Muscle of leg (tissue), 11 donors: ENCODE data around the gene NLGN1. TPM values are rescaled to one million over a fixed set of nuclear protein-coding genes. Genes with fewer than 3 reads are reported as not detected.

Experiments used
- DNase-seq: peaks from one replicate; pipeline ENCODE4 v3.0.0; 2013
- H3K27ac ChIP-seq: one replicate; pipeline ENCODE4 v1.5.1; 2013; ENCODE audit warnings: mild to moderate bottlenecking, low read length, control low read depth
- H3K27me3 ChIP-seq: one replicate; pipeline ENCODE4 v1.6.1; 2013; ENCODE audit warnings: low read length; ENCODE audit not compliant: control insufficient read depth, insufficient read depth
- H3K36me3 ChIP-seq: one replicate; pipeline ENCODE4 v1.6.1; 2013; ENCODE audit warnings: low read length; ENCODE audit not compliant: control insufficient read depth, insufficient read depth
- H3K4me1 ChIP-seq: one replicate; pipeline ENCODE4 v1.6.1; 2013; ENCODE audit warnings: low read length; ENCODE audit not compliant: control insufficient read depth, insufficient read depth
- H3K4me3 ChIP-seq: one replicate; pipeline ENCODE4 v1.5.1; 2013; ENCODE audit warnings: low read length, control low read depth
- H3K9me3 ChIP-seq: replicated peaks from 2 replicates; pipeline ENCODE4 v1.6.1; 2013; ENCODE audit warnings: low read depth, low read length; ENCODE audit not compliant: control insufficient read depth
- WGBS: methylation state at CpG from one replicate; pipeline ENCODE4 v1.1.5; 2013; ENCODE audit warnings: missing lambda C conversion rate; ENCODE audit not compliant: insufficient coverage; 5-methylcytosine and 5-hydroxymethylcytosine counted together
- polyA plus RNA-seq, 8 donors: library from polyadenylated mRNA; unstranded; fragments of 120-200 nt; gene quantifications; one replicate each; pipeline versions ENCODE4 v1.2.1 to v1.2.3, GENCODE V29; 2013; ENCODE audit warnings: inconsistent platforms in 1 of 8, low replicate concordance in 1 of 8; ENCODE audit not compliant: insufficient read length in 8 of 8, insufficient read depth in 1 of 8
- total RNA-seq: library from RNA; stranded (reverse); fragments of 120-200 nt; gene quantifications from one replicate; pipeline ENCODE4 v1.2.4, GENCODE V29; 2013

Gene NLGN1
- total and polyA plus RNA-seq, 9 donors, result 0.95 to 8.5 (median 2.7) TPM

DNA sequence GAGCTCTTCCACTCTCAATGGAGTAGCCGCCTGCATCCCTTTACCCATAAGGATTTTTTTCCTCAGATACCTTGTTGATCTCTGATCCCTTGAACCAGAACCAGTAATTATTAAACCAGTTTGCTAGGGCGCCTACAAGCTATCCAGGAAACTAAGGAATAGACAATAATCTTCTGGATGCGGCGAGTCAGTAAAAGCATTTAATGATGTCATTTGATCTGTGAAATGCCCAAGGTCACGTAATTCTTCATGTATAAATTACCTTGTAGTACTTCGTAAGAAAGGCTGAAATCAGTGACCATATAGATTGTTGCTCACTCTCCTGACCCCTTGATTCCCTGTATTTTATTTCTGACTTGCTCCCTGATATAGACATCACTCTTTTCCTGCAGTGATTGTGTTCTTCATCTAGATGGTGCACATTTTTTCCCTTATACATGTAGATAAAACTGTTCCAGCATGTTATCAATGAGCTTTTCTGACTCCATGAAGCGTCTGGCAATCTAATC lies 913.0 kb downstream of the NLGN1 start:
- H3K9me3 ChIP-seq, result no peaks in the 10 kb centered on the region
- 83% methylated on average over 1 of the region's 7 CpGs for WGBS

DNA sequence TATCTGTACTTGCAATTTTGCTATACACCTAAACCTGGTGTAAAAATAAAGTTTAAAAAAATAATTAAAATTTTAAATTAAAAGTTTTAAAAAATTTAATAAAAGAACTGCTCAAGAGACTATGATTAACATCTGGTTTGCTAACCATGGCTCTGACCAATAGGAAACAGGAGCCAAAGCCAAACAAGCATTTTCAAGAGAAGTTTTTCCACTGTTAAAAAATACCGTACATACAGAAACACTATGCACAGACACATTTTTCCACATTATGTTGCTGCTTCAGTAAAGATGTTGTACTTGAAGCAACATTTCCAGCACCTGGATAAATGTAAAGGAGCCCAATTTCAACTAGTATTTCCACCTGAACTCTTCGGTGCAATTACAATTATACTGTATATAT lies 917.7 kb downstream of the NLGN1 start:
- Histone ChIP-seq H3K36me3 (no peaks in the 10 kb centered on the region), H3K9me3 (no peaks in the 10 kb centered on the region), H3K27ac (no peak overlapping the region), H3K4me1 (no peaks in the 10 kb centered on the region), H3K4me3 (no peak overlapping the region), H3K27me3 (no peaks in the 10 kb centered on the region)
- peak; percentile 84 for DNase-seq
- no CpG with 5 or more reads among the region's 2 CpGs for WGBS

More for the DNA sequence above, 913.0 kb downstream of the NLGN1 start:
- Histone ChIP-seq H3K4me3 (no peak overlapping the region), H3K27ac (no peak overlapping the region), H3K36me3 (no peaks in the 10 kb centered on the region), H3K27me3 (no peaks in the 10 kb centered on the region), H3K4me1 (no peaks in the 10 kb centered on the region)
- no peak for DNase-seq

DNA sequence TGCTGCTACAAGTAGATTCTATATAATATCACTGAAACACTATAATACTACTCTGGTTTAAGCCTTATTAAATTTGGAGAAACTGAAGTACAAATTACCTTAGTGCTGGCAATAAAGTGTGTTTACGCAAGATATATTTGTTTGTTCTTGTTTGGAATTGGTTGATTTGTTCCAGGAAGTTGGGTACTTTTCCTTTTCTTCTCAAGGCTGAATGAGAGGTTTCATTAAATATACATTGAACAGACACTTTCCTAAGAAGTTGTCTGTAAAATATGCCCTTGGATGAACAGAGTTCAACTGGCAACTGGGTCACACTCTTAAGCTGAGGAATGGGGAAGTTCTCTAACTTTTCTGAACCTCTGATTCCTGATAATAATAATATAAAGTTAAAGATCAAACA lies 919.5 kb downstream of the NLGN1 start:
- Histone ChIP-seq H3K36me3 (no peaks in the 10 kb centered on the region), H3K9me3 (peaks cover 3% of the 10 kb centered on the region), H3K4me3 (no peak overlapping the region), H3K27ac (no peak overlapping the region), H3K27me3 (no peaks in the 10 kb centered on the region), H3K4me1 (no peaks in the 10 kb centered on the region)
- no CpG with 5 or more reads among the region's 1 CpG for WGBS
- no peak for DNase-seq

DNA sequence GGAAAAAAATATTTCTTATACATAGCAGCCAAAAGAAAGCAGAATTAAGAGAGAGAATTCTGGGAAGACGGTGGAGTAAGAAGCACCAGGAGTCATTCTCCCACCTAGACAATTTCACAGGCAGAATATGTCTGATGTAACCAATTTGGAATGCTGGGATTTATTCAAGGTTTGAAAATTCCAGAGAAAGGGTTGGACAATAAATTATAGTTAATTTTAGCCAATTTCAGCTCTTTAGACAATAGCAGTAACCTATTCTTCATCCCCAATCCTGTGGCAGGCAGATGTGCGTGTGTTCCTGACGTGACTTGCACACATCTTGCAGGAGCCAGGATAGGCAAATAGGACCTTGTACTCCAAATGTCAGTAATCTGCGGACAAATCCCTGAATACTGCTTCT lies 920.6 kb downstream of the NLGN1 start:
- Histone ChIP-seq H3K9me3 (peaks cover 3% of the 10 kb centered on the region), H3K4me3 (no peak overlapping the region), H3K4me1 (no peaks in the 10 kb centered on the region), H3K27me3 (no peaks in the 10 kb centered on the region), H3K27ac (no peak overlapping the region), H3K36me3 (no peaks in the 10 kb centered on the region)
- WGBS, result 61% methylated on average over 2 of the region's 4 CpGs
- no peak for DNase-seq

DNA sequence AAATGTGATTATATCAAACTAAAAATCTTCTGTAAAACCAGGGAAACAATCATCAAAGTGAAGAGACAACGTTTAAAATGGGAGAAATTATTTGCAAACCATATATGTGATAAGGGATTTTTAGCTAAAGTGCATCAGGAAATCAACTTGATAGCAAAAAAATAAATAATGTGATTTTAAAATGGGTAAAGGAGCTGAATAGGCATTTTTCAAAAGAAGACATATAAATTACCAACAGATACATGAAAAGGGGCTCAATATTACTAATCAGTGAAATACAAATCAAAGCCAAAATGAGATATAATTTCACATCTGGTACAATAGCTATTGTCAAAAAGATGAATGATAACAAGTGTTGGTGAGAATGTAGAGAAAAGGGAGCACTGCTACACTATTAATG lies 924.0 kb downstream of the NLGN1 start:
- H3K4me1 ChIP-seq, result no peaks in the 10 kb centered on the region
- no peaks in the 10 kb centered on the region for H3K27me3 ChIP-seq
- no peaks in the 10 kb centered on the region for H3K36me3 ChIP-seq
- WGBS, result no CpG with 5 or more reads among the region's 1 CpG
- DNase-seq, result no peak
- H3K9me3 ChIP-seq, result peaks cover 3% of the 10 kb centered on the region
- no peak overlapping the region for H3K4me3 ChIP-seq
- no peak overlapping the region for H3K27ac ChIP-seq

DNA sequence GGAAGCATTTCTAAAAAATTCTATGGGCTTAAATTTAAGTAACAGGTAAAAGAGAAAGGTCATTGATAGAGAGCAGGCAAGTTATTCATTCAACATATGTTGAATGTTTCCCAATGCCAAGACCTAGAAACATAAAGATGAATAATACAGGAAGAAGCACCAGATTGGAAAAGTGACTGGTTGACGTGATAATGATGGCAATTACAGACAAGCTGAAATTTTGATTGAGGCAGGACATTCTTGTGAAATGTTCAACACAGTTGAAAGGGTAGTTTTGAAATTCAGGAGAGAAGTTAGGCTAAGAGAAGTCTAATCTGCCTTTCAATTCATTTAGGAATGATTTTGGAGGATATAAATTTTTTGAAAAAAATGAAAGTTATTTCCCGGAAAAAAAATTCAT lies 925.2 kb downstream of the NLGN1 start:
- no peaks in the 10 kb centered on the region for H3K4me1 ChIP-seq
- H3K36me3 ChIP-seq, result no peaks in the 10 kb centered on the region
- peak; percentile 48 for DNase-seq
- peaks cover 3% of the 10 kb centered on the region for H3K9me3 ChIP-seq
- no peak overlapping the region for H3K27ac ChIP-seq
- WGBS, result 80% methylated on average over 1 of the region's 2 CpGs
- H3K27me3 ChIP-seq, result no peaks in the 10 kb centered on the region
- H3K4me3 ChIP-seq, result no peak overlapping the region

DNA sequence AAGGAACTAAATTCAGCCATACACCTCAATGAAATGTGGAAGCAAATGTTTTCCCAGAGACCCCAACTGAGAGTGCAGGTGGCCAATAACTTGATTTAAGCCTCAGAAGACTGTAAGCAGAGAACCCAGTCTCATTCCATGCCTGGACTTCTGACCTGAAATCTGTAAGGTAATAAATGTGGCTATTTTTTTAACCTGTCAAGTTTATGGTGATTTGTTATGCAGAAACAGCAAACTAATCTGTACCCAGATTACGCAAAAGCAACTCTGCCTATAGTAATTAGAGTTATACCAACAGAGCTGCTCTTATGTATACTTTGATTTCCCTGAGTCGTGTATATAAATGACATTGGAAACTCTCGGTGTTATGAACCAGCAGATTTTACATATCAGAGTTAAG lies 927.6 kb downstream of the NLGN1 start:
- Histone ChIP-seq H3K27me3 (no peaks in the 10 kb centered on the region), H3K9me3 (peaks cover 3% of the 10 kb centered on the region), H3K4me3 (no peak overlapping the region), H3K36me3 (no peaks in the 10 kb centered on the region), H3K27ac (no peak overlapping the region), H3K4me1 (no peaks in the 10 kb centered on the region)
- no peak for DNase-seq
- WGBS, result no CpG with 5 or more reads among the region's 3 CpGs

DNA sequence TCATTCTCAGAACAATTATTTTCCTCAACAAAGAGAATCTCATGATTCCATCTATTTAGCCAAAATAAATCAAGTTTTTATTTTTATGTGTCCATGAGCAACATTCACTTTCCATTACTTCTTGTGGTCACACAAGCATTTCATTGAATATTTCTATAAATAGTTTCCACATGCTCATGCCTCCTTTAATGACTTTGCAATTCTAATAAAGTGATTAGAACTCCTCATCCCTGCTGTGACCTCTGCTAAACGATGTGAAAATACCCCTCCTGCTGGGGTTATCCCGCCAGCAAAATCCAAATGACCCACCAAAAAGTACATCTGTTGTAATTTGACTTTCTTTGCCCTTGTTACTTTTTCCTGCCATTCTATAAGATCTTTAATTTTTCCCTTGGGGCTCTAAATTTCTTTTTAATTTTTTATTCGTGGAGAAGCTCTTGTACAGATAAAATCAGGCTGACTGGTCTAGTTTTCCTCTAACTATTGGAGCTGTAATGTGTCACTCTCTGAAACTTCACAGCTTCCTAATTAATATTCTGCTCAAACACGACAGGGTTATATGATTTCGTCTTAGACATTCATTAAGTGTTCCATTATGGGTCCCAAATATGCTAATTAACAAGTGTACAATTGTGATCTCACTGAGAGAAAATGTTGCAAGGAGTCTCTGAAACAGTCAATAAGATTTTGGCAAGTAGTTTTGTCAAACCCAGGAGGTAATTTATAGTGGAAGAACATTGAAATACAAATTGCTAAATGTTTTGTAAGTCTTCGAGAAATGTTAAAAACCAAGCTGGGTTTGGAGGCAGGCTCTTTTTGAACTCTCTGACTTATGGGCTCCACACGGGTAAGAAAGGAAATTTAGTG lies 928.5 kb downstream of the NLGN1 start:
- H3K36me3 ChIP-seq, result no peaks in the 10 kb centered on the region
- no peak overlapping the region for H3K27ac ChIP-seq
- no peak overlapping the region for H3K4me3 ChIP-seq
- H3K9me3 ChIP-seq, result peaks cover 1% of the 10 kb centered on the region
- WGBS, result 54% methylated on average over 3 of the region's 7 CpGs
- DNase-seq, result peak; percentile 81
- no peaks in the 10 kb centered on the region for H3K27me3 ChIP-seq
- no peaks in the 10 kb centered on the region for H3K4me1 ChIP-seq

DNA sequence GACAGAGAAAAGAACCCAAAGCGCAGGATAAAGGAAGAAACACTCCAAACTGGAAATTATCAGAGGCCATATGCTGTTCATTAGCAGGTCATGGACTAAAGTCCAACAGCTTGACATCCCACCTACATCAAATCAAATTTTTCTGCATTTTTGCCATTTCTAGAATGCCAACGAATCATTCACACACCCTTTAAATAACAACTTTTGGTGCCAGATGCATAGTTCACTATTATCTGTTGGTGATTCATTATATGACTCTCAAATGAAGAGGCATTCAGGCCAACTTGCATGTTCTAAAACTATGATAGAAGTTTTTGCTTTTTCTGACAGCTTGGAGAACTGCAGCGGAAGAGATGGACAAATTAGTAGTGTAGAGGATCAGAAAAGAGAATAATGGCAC lies 931.8 kb downstream of the NLGN1 start:
- no peak for DNase-seq
- no peaks in the 10 kb centered on the region for H3K36me3 ChIP-seq
- no peak overlapping the region for H3K27ac ChIP-seq
- no peaks in the 10 kb centered on the region for H3K27me3 ChIP-seq
- no peaks in the 10 kb centered on the region for H3K4me1 ChIP-seq
- 86% methylated on average over 1 of the region's 3 CpGs for WGBS
- H3K4me3 ChIP-seq, result no peak overlapping the region
- H3K9me3 ChIP-seq, result no peaks in the 10 kb centered on the region

DNA sequence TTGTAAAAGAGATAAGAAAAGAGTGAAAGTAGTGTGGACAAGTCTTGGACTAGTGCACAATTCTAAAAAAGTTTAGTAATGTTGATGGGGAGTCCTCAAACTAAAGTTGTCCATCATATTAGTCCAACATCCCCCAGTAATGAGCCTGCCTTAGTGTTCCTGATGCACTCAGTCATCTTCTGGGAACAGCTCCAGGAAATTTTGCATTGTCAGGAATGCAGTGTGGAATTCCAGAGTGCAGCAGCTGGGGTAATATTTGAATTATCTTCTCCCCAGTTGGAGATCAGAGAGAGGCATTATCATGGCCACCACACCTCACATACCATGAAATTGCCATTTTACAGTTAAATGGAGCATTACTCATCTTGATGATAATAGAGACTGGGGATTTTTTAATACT lies 932.8 kb downstream of the NLGN1 start:
- no peaks in the 10 kb centered on the region for H3K36me3 ChIP-seq
- no peak overlapping the region for H3K4me3 ChIP-seq
- no peak overlapping the region for H3K27ac ChIP-seq
- H3K27me3 ChIP-seq, result no peaks in the 10 kb centered on the region
- no peaks in the 10 kb centered on the region for H3K9me3 ChIP-seq
- DNase-seq, result peak; percentile 87
- no peaks in the 10 kb centered on the region for H3K4me1 ChIP-seq
